Kidney glomerular epithelial cell (primary cell): ENCODE data around the gene ARAP1.

Experiments
- DNase-seq: peaks from one replicate; lab custom pipeline; 2025; lab: John Stamatoyannopoulos, UW

Gene ARAP1

DNA sequence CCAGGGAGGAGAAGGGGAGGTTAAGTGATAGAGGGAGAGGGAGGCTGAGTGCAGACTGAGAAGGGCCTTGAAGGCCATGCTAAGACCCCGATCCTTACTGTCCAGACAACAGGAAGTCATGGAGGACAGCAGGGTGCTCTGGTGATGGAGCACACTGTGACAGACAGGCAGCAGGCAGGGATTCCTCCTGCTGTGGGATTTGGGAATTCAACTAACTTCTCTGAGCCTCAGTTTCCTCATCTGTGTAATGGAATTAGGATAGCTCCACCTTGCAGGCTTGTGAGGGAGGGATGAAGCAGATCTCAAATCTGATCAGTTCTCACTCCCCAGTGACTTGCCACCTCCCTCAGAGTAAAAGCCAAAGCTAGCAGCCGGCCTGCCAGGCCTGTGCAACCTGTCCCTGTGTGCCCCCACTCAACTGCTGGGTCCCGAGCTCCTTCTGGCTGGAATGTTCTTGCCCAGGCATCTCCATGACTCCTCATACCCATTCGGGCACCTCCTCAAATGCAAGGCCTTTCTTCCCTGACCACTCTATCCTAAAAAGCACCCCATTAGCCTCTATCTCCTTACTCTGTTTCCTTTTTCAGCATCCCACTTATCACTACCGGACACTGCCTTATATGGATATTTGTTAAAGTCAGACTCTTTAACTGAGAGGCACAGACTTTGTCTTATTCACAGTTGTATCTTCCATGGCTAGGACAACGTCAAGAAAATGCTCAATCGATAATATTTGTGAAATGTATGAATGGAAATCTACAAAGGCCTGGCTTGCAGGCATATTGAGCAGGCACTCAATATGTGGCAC, 9.5 kb downstream of the ARAP1 start:
- DNase-seq: no peak

DNA sequence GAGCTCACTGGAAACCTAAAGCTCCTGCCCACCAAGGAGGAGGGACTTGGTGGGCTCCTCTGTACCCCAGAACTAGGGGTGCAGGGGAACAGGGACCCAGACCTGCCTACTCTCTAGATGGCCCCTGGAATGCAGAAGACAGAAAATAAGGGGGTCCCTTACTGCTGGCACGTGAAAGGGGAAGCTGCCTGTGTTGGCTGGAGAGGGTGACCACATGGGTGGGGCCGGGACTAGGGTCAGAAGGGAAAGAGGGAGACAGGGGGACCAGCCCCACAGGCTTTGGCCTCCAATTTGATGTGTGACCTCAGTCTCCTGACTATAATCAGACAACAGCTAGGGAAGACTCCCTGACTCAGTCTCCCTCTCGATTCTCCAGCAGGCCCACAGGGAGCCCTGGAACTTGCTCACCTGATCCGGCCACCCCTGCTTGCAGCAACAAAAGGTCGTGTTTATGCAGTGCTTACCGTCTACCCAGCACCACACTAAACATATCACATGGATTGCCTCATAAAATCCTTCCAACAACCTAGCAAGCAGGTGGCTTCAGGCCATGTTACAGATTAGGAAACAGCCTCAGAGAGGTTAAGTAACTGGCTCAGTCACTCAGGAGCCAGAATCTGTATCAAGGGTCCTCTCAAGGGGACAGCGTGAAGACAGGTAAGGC, 10.2 kb downstream of the ARAP1 start:
- no peak for DNase-seq

DNA sequence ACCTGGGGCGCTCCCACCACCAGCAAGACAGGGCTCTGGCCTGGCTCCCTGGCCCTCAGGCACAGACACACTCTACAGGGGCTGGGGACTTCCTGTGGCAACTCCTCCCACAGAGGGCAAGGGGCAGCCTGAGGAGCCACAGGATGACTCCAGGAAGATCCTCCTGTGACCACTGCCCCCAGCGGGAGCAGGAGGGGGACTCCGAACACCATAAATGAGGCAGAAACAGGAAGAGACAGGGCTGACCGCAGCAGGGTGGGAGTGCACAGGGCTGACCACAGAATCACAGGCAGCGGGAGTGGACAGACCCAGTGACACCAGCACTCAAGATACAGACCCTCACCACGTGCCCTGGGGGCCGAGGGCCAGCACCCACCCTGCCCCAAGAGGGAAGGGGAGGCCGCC, 10.8 kb downstream of the ARAP1 start:
- DNase-seq: no peak

DNA sequence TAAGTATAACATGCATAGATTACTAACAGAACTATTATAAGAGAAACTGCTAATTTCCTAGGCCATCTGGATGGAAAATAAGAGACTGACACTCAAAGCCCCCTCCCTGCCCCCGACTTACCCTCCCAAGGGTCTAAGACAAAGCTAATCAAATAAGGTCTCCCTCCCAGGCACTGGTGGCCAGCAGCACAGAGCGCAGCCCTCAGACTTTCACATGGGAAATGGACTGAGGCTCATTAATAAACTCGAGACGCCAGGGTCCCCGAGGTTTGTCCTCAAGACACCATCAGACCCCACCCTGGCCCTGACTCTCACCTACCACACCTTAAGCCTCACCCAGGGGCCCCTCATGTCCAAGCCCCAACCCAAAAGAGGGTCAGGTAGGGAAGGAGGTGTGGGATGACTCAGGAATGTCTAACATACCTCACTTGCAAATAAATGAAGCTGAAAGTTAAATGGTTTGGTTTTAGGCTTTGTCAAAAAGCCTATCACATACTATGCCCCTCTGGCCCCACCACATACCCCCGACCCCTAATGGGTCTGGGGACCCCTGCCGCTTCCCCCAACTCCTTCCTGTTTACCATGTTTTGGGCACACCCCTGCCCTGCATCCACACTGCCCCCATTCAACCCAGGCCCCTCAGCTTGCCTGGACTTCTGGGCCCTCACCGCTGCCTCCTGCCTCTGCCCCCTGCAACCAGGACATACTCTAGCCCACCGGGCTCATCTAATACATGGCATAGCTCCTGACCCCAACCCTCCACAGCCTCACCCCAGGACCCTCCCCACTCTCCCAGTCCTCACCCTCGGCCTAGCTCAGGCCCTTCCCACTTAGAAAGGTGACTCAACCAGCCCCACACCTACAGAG, 11.4 kb downstream of the ARAP1 start:
- DNase-seq: no peak

DNA sequence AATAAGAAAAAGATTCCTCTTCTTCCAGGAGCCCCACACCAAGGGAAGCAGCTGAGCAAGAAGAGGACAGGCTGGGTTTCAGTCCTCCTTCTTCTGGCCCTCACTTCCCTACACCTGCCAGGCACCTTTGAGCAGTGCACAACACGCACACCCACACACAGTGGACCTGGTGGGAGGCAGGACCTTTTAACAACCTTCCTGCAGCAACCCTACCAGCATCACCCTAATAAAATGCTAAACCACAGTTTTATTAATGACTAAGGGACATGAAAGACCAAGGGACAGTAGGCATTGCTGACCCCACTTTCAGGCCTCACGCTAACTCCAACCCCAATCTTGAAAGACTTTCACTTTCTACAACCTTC, 12.2 kb downstream of the ARAP1 start:
- no peak for DNase-seq

DNA sequence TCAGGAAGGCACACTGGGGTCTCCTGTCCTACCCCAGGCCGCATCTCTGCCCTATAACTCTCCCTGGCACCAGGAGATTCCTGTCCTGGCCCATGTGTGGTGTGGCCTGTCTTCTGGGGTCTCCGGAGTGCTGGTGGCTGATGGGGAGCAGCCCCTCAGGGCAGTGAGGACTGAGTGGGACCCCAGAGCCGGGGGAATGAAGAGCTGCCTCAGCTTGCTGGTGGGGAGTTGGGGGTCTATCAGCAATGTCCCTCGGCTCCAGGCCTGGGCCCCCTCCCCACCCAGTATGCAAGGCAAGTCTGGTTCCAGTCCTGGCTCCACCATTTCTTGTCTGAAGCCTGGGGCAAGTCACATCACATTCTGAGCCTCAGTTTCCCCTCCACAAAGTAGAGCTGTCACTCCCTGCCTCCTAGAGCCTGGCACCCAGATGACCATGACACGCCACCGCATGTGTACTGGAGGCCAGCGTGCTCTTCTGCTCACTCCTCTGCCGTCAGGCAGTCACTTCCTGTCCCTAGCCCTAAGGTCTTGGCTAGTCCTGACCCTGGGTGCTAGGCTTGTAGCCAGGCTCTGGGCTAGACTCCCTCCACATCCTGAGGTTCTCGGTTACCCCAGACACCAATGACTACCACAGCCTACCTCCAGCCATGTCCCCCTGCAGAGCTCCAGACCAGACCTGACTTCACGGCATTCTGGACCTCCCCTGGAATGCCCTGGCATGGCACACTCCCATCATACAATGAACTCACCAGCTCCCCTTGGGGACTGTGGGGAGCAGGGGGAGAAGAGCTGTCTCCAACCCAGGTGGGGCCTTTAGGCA, 12.8 kb downstream of the ARAP1 start:
- DNase-seq: no peak

DNA sequence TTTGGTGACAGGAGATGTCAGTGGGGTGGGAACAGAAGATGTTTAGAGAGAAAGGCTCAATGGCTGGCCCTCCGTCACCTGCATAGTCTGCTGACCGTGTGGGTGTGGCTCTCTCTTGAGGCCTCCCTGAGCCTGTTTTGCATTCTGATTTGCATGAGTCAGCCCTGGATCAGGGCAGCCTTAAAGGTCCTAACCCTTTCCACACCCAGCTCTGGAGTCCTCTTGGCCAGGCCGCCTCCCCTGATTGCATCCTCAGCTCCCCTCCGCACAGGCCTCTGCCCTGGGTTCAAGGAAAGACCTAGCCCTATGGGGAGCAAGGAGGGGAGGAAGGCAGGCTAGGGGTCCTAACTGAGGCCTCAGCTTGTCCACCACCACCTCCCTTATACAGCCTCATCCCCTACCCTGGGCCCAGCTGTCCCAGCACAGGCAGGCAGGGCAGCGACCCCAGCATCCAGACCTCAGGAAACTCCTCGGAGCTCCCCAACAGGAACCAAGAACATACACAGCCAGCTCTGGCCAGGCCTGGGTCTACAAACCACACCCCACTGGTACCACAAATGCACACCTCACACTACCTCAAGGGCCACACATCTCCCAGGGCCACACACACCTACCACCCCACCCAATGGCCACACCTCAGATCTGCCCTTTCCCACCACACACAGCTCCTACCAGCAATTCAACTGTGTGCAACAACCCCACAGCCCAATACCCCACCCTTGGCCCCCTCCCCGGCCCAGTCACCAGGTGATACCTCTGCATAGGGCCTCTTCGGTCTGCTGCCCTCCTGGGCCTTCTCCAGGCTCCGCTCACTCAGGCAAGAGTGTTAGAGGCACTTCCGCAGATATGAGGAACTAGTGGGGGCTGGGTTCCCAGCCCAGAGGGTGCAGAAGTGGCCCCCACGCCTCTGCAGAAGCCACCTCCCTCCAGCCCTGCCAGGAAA, 13.7 kb downstream of the ARAP1 start:
- no peak for DNase-seq

DNA sequence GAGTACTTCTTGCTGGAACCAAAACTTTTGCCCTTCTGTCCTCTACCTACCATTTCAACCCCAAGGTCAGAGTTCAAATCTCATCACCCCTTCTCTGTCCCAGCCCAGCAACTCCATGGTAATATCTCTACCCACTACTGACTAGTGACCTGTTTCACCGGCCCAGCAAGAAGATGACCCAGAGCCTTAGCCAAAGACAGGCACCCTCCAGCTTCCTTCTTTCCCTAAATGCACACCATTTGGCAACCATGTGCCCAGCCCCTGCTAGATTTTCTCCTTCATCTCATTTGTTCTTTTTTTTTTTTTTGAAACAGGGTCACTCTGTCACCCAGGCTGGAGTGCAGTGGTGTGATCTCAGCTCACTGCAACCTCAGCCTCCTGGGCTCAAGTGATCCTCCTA, 14.9 kb downstream of the ARAP1 start:
- DNase-seq: no peak

DNA sequence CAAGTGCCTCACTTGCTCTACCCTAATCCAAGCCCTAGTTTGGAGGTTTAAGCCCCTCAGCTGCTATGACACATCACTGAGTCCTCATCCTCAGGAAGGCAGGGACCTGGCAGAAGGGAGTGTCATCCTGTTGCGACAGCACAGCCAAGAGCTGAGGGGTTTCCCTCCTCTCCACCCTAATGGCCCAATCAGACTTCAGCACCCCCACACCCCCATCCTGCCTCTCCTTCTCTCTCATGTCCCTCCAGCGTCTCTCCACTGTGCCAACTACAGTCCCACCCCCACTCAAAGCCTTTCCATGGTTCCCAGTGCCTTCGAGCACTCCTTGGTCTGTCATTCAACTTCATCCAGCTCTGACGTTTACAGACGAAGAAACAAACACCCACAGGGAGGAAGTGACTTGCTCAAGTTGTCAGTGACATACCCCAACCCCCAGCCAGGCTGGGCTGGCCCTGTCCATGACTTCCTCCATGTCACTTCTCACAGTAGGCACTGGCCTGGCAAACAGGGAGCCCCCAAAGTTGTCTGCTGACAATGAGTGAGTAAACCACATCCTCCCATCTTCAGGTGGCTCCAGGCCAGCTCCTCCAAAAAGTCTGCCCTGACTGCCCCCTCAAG, 15.6 kb downstream of the ARAP1 start:
- DNase-seq: no peak

DNA sequence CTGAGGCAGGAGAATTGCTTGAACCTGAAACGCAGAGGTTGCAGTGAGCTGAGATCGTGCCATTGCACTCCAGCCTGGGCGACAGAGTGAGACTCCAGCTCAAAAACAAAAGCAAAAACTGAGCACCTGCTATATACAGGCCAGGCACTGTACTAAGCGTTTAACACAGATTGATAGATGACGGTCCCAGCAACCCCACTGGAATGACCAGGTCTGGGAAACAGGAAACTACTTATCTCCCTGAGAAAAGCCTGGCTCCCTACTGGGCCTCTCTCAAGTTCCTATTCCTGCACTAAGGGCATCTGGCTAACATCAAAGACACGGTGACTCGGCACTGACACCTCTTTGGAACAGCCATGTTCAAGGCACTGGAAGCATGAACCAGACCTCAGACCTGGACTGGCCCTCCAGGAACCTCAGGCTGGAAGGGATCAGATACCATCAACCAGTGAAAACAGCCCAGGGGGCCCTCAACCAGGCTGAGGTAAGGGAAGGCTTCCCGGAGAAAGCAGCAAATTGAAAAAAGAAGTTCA, 16.6 kb downstream of the ARAP1 start:
- DNase-seq: no peak

DNA sequence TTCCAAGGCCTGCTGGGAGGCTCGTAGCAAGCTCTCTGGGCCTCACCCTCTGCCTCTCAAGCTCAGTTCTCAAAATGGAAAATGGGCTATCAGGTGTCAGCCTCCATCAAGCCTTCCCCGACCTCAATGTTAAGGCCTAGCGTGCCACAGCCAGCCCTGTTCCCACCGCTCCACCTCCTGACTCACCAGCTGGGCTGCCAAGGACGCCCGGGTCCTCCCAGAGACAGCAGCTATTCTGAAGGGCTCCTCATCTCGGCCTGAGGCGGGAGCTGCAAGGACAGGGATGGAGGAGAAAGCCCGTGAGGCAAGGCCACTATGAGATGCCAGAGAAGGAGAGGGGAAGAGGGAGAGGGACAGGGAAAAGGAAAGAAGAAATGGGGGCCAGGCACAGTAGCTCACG, 19.9 kb downstream of the ARAP1 start:
- DNase-seq: no peak

DNA sequence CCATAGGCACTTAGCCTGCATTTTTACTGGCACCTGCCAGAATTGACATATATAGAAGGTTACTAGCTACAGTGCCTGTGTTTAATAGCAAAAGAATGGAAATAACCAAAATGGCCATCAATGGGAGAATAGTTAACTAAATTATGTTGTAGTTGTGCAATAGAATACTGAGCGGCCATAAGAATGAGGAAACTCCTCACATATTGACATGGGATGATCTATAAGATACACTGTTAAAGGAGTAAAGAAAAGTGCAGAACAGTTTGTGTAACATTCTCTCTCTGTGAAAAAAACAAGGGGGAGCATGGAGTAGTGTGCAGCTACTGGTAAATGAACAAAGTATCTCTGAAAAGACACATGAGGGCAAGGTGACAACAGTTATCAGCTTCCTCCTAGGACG, 21.5 kb downstream of the ARAP1 start:
- no peak for DNase-seq

DNA sequence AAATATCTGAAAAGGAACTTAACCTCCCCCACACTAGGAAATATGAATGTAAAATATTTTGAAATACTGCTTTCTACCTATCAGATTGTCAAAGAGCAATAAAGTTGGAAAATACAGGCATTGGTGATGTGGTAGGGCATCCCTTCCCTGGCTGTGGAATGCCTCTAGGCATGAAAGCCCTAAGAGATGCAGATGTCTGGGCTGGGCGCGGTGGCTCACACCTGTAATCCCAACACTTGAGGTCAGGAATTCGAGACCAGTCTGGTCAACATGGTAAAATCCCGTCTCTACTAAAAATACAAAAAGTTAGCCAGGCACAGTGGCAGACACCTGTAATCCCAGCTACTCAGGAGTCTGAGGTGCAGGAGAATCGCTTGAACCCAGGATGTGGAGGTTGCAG, 22.0 kb downstream of the ARAP1 start:
- DNase-seq: no peak

DNA sequence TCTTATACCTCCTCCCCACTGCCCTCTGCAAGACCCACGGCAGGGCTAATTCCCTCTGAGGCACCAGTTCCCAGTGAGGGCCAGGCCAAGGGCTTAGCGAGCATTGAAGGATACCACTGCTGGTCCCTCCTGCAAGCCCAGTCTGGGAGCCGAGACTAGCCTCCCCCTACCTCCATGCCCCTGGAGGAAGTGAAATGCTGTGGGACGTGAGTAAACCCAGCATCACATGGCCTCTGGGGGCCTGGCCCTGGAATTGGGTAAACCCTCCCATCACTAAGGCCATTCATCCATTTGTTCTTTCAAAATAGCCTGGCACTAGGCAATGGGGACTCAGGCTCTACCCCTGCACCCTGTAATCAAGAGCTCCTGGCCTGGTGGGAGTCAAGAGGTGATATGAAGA, 24.7 kb downstream of the ARAP1 start:
- DNase-seq: no peak

DNA sequence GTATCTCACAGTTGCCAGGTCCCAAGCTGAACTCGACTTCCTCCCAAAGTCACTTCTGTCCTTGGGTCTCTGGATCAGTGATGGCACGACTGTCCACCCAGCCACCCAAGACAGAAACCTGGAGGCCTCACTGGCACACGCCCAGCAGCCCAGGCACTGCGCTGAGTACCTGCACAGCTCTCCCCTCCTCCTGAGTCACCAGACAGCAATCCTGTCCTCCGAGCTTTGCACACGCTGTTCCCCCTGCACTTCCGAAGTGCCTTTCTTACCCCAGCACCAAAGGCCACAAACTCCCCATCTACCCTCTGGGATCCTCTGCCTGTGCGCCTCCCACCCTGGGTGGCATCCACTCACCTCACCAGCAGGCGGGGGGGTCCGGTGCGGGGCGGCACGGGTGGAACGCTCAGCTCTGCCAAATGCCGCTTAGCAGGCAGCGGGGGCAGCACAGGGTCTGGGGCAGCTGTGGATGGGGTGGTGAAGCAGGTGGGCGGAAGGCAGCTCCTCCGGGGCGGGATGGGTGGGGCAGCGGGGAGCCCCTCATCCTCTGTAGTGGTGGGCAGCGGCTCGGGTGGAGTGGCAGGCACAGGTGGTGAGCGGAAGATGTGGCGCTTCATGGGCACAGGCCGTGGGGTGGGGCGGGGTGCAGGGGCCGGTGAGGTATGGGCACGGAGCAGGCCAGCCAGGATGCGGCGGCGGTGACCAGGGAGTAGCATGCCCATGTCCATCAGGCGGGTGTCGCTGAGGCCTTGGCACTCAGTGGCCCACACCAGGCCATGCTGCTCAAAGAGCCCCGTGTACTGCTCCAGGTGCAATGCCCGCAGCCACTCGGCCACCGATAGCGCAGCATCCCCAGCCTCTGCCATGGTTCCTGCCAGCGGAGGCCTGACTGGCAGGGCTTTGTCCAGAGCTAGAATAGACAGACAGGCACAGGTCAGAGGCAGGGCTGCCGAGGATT, 25.7 kb downstream of the ARAP1 start:
- DNase-seq: no peak

DNA sequence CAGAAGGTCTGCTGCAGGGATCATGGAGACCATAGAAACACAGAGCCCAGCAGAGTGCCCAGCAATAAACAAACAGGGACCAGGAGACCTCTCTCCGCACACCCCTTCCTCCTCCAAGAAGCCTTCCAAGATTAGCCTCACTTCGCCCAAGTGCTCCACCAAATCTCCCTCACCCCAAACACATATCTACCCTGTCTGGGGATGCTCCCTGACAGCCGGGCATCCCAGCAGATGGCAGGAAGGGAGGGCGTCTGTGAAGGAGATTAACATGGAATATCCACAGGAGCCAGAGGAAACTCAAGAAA, 26.5 kb downstream of the ARAP1 start:
- no peak for DNase-seq

DNA sequence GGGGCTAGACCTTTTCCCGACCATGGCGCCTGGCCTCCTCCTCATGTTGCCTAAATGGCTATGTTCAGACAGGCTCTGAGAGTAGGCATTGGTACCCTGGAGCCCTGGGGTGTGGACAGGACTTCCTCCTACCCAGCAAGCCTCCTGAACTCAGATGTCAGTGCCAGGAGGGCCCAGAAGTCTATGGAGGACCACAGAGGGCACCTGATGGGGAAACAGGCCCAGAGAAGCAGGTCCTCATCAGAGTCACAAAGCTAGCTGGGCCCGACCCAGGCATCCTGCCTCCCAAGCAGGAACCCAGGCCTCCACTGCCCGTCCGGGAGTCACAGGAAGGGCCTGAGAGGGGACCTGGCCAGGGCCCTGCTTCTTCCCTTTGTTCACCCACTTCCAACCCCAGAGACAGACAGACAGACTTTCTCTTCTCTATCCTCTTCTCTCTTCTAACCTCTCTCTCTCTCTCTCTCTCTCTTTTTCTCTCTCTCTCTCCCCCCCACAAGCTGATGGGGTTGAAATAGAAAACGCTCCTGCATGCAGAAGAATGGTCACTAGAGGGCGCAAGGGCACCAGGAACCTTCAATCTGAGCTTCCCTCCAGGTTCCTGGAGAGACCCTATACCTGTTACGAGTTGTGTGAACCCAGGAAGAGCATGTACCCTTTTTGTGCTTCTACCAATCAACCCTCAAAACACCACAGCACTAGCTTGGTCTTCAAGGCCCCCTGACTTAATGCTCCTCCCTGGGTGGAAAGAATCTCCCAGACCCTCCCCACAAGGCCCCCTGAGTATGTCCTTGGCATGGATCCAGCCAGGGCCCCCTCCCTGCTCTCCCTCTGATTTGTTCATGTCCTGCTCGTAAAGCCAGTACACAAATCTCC, 27.1 kb downstream of the ARAP1 start:
- peak; percentile 83 for DNase-seq

DNA sequence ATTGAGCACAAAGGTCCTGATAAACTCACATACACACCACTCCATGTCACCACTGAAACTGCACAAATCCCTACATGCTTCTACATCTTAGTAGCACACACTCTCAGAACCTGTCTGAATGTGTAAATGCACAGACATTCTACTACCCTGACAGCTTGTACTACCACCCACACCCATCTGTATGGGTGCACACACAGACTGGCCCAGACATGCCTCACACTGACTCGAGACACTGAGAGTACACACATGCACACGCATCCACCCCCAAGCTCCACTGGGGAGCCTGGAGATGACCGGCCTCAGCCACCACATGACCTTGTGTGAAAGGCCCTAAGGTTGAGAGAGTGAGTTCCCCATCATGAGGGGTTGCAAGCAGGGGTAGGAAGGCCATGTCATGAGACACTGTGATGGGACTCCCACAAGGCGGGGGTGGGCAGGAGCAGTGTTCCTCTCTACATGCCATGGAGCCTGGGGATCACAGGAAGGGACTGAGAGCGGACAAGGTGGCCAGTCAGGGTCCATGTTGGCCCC, 28.1 kb downstream of the ARAP1 start:
- DNase-seq: no peak
